Neural cell (in vitro differentiated cells): ENCODE measurements around the gene OR2F2.

ENCODE experiments used
- EZH2 ChIP-seq: fragments of 200-600, 300-800 bp; shearing (Covaris generic), sonication (generic); IDR thresholded peaks from 2 replicates; pipeline ENCODE4 v1.6.1; 2014; ENCODE audit warnings: antibody characterized with exemption, low read length, borderline replicate concordance, mild to moderate bottlenecking; ENCODE audit not compliant: insufficient read depth, poor library complexity, severe bottlenecking
- MXI1 ChIP-seq: fragments of 450-650 bp; conservative IDR thresholded peaks from 2 replicates; pipeline ENCODE4 v1.6.1; 2014; ENCODE audit warnings: antibody characterized with exemption, mild to moderate bottlenecking; ENCODE audit not compliant: poor library complexity, severe bottlenecking
- RAD21 ChIP-seq: fragments of 450-650 bp; conservative IDR thresholded peaks from 2 replicates; pipeline ENCODE4 v1.6.1; 2014; ENCODE audit warnings: antibody characterized with exemption, mild to moderate bottlenecking, moderate library complexity
- TAF1 ChIP-seq: IDR thresholded peaks from 2 replicates; pipeline ENCODE4 v1.6.1; 2012; ENCODE audit warnings: low read depth
- TF ChIP-seq, protein P1 (sequence below): fragments of 450-650 bp; IDR thresholded peaks from 2 replicates; pipeline ENCODE4 v1.5.1; 2014; ENCODE audit warnings: antibody characterized with exemption, mild to moderate bottlenecking, moderate library complexity; ENCODE audit not compliant: poor library complexity, severe bottlenecking

DNA sequence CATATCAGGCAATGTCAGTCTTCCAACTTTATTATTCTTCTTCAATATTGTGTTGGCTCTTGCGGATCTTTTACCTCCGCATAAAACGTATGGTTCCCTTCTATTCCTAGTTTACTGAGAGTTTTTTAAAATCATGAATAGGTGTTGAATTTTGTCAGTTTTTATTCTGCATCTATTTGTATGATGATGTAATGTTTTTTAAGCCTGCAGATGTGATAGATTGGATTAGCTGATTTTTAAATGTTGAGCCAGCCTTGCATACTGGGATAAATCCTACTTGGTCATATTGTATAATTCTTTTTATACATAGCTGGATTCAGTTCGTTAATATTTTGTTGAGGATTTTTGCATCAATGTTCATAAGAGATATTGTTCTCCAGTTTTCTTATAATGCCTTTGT is 10.4 kb downstream of the OR2F2 start:
- TF ChIP-seq, protein P1, sequence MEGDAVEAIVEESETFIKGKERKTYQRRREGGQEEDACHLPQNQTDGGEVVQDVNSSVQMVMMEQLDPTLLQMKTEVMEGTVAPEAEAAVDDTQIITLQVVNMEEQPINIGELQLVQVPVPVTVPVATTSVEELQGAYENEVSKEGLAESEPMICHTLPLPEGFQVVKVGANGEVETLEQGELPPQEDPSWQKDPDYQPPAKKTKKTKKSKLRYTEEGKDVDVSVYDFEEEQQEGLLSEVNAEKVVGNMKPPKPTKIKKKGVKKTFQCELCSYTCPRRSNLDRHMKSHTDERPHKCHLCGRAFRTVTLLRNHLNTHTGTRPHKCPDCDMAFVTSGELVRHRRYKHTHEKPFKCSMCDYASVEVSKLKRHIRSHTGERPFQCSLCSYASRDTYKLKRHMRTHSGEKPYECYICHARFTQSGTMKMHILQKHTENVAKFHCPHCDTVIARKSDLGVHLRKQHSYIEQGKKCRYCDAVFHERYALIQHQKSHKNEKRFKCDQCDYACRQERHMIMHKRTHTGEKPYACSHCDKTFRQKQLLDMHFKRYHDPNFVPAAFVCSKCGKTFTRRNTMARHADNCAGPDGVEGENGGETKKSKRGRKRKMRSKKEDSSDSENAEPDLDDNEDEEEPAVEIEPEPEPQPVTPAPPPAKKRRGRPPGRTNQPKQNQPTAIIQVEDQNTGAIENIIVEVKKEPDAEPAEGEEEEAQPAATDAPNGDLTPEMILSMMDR: no peak
- no peak for TF ChIP-seq RAD21
- TF ChIP-seq MXI1: no peak
- no peak for TF ChIP-seq TAF1
- TF ChIP-seq EZH2: no peak
